HepG2 (cell line): ENCODE data around the gene TMEM45A.

ENCODE experiments used
- AFF4 ChIP-seq: sonication (generic); formaldehyde crosslinking; IDR thresholded peaks from 2 replicates; pipeline ENCODE4 v1.4.0; 2020; ENCODE audit warnings: missing genetic modification reagents
- DRAP1 ChIP-seq: IDR thresholded peaks from 2 replicates; pipeline ENCODE4 v1.6.1; 2016; ENCODE audit warnings: missing genetic modification reagents, missing compliant biosample characterization
- KDM5B ChIP-seq: sonication (generic); formaldehyde crosslinking; IDR thresholded peaks from 2 replicates; pipeline ENCODE4 v1.4.0; 2020; ENCODE audit warnings: missing genetic modification reagents, mild to moderate bottlenecking, borderline replicate concordance
- MAZ ChIP-seq, 2 experiments: sonication (generic) in 1 of 2; formaldehyde crosslinking in 1 of 2; IDR thresholded peaks; 2 replicates each; pipeline versions ENCODE4 v1.5.0 to v1.6.1; 2012 to 2020; ENCODE audit warnings: low read depth in 2 of 2, mild to moderate bottlenecking in 2 of 2, borderline replicate concordance in 1 of 2, improper control_type of control experiment in 1 of 2, low read length in 1 of 2, missing genetic modification reagents in 1 of 2, moderate library complexity in 1 of 2
- POLR2A ChIP-seq, 2 experiments: IDR thresholded peaks; 2 replicates each; pipeline ENCODE4 v1.6.1; 2011; ENCODE audit warnings: low read depth in 2 of 2, low read length in 2 of 2, mild to moderate bottlenecking in 1 of 2, moderate library complexity in 1 of 2; ENCODE audit not compliant: insufficient read depth in 1 of 2
- RAD21 ChIP-seq: fragments of 450-650 bp; formaldehyde crosslinking; IDR thresholded peaks from 2 replicates; pipeline ENCODE4 v1.5.0; 2020; ENCODE audit warnings: mild to moderate bottlenecking
- YEATS2 ChIP-seq: sonication (generic); formaldehyde crosslinking; IDR thresholded peaks from 2 replicates; pipeline ENCODE4 v1.4.0; 2020; ENCODE audit warnings: missing genetic modification reagents, borderline replicate concordance
- TF ChIP-seq, protein P1 (sequence below), 2 experiments: fragments of 450-650 bp in 1 of 2; sonication (generic) in 1 of 2; formaldehyde crosslinking in 1 of 2; IDR thresholded peaks; 2 replicates each; pipeline versions ENCODE4 v1.6.1 to v1.8.0; 2016 to 2022; ENCODE audit warnings: antibody characterized with exemption in 1 of 2, mild to moderate bottlenecking in 1 of 2, missing genetic modification reagents in 1 of 2
- TF ChIP-seq, protein P2 (sequence below): sonication (generic); formaldehyde crosslinking; conservative IDR thresholded peaks from 2 replicates; pipeline ENCODE4 v1.8.1; 2023; ENCODE audit warnings: missing genetic modification reagents
- TF ChIP-seq, protein P3 (sequence below): sonication (generic); formaldehyde crosslinking; IDR thresholded peaks from 2 replicates; pipeline ENCODE4 v1.4.0; 2020; ENCODE audit warnings: missing genetic modification reagents
- TF ChIP-seq, protein P4 (sequence below): sonication (generic); formaldehyde crosslinking; IDR thresholded peaks from 2 replicates; pipeline ENCODE4 v1.4.0; 2020; ENCODE audit warnings: missing genetic modification reagents, low read depth, mild to moderate bottlenecking, borderline replicate concordance
- TF ChIP-seq, protein P5 (sequence below): sonication (generic); formaldehyde crosslinking; IDR thresholded peaks from 2 replicates; pipeline ENCODE4 v1.8.1; 2023; ENCODE audit warnings: missing genetic modification reagents, inconsistent platforms, borderline replicate concordance

DNA sequence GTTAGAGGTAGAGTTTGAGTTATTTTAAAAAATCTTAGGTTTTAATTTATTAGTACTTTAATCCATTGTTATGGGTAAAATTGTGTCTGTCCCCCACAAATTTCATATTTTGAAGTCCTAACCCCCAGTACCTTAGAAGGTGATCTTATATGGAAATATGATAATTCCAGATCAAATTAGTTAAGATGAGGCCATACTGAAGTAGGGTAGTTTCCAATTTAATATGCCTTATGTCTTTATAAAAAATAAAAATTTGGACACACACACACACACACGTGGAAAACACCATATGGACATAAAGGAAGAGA lies 98.4 kb downstream of the TMEM45A start:
- TF ChIP-seq, protein P1, sequence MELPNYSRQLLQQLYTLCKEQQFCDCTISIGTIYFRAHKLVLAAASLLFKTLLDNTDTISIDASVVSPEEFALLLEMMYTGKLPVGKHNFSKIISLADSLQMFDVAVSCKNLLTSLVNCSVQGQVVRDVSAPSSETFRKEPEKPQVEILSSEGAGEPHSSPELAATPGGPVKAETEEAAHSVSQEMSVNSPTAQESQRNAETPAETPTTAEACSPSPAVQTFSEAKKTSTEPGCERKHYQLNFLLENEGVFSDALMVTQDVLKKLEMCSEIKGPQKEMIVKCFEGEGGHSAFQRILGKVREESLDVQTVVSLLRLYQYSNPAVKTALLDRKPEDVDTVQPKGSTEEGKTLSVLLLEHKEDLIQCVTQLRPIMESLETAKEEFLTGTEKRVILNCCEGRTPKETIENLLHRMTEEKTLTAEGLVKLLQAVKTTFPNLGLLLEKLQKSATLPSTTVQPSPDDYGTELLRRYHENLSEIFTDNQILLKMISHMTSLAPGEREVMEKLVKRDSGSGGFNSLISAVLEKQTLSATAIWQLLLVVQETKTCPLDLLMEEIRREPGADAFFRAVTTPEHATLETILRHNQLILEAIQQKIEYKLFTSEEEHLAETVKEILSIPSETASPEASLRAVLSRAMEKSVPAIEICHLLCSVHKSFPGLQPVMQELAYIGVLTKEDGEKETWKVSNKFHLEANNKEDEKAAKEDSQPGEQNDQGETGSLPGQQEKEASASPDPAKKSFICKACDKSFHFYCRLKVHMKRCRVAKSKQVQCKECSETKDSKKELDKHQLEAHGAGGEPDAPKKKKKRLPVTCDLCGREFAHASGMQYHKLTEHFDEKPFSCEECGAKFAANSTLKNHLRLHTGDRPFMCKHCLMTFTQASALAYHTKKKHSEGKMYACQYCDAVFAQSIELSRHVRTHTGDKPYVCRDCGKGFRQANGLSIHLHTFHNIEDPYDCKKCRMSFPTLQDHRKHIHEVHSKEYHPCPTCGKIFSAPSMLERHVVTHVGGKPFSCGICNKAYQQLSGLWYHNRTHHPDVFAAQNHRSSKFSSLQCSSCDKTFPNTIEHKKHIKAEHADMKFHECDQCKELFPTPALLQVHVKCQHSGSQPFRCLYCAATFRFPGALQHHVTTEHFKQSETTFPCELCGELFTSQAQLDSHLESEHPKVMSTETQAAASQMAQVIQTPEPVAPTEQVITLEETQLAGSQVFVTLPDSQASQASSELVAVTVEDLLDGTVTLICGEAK (IDR thresholded peaks at IDR 0.05) = no peak
- TF ChIP-seq, protein P1 (CRISPR knock-in tag; IDR thresholded peaks at IDR 0.05) = no peak
- TF ChIP-seq DRAP1 = no peak
- TF ChIP-seq, protein P2, sequence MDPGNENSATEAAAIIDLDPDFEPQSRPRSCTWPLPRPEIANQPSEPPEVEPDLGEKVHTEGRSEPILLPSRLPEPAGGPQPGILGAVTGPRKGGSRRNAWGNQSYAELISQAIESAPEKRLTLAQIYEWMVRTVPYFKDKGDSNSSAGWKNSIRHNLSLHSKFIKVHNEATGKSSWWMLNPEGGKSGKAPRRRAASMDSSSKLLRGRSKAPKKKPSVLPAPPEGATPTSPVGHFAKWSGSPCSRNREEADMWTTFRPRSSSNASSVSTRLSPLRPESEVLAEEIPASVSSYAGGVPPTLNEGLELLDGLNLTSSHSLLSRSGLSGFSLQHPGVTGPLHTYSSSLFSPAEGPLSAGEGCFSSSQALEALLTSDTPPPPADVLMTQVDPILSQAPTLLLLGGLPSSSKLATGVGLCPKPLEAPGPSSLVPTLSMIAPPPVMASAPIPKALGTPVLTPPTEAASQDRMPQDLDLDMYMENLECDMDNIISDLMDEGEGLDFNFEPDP (CRISPR knock-in tag) = no peak
- TF ChIP-seq POLR2A (IDR thresholded peaks at IDR 0.05; ENCODE audit: insufficient read depth in 1 of 2, low read depth in 2 of 2, low read length in 2 of 2) = no peak
- TF ChIP-seq KDM5B = no peak
- TF ChIP-seq, protein P3, sequence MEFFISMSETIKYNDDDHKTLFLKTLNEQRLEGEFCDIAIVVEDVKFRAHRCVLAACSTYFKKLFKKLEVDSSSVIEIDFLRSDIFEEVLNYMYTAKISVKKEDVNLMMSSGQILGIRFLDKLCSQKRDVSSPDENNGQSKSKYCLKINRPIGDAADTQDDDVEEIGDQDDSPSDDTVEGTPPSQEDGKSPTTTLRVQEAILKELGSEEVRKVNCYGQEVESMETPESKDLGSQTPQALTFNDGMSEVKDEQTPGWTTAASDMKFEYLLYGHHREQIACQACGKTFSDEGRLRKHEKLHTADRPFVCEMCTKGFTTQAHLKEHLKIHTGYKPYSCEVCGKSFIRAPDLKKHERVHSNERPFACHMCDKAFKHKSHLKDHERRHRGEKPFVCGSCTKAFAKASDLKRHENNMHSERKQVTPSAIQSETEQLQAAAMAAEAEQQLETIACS = no peak
- TF ChIP-seq RAD21 = no peak
- TF ChIP-seq YEATS2 (CRISPR knock-in tag) = no peak
- TF ChIP-seq MAZ (IDR thresholded peaks at IDR 0.05; ENCODE audit: borderline replicate concordance, low read depth, low read length) = no peak
- no peak for TF ChIP-seq MAZ (CRISPR knock-in tag; IDR thresholded peaks at IDR 0.05; ENCODE audit: low read depth)
- TF ChIP-seq, protein P4, sequence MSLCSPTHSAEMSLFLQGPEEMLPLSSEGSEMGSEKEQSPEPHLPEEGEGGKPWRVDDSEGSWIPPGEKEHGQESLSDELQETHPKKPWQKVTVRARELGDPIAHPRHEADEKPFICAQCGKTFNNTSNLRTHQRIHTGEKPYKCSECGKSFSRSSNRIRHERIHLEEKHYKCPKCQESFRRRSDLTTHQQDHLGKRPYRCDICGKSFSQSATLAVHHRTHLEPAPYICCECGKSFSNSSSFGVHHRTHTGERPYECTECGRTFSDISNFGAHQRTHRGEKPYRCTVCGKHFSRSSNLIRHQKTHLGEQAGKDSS (CRISPR knock-in tag) = no peak
- no peak for TF ChIP-seq AFF4 (CRISPR knock-in tag)
- TF ChIP-seq, protein P5, sequence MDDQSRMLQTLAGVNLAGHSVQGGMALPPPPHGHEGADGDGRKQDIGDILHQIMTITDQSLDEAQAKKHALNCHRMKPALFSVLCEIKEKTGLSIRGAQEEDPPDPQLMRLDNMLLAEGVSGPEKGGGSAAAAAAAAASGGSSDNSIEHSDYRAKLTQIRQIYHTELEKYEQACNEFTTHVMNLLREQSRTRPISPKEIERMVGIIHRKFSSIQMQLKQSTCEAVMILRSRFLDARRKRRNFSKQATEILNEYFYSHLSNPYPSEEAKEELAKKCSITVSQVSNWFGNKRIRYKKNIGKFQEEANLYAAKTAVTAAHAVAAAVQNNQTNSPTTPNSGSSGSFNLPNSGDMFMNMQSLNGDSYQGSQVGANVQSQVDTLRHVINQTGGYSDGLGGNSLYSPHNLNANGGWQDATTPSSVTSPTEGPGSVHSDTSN (CRISPR knock-in tag) = no peak
